ENCODE measurements around the gene MAPK8. TPM values are rescaled to one million over a fixed set of nuclear protein-coding genes. Genes with fewer than 3 reads are reported as not detected.

MAPK8 gene
- total and polyA plus RNA-seq, 9 of the 15 experiments (the other 6 are each of a cell fraction or from before 2014, with no cell fraction given): 6.4 to 159 (median 71.0) TPM

DNA sequence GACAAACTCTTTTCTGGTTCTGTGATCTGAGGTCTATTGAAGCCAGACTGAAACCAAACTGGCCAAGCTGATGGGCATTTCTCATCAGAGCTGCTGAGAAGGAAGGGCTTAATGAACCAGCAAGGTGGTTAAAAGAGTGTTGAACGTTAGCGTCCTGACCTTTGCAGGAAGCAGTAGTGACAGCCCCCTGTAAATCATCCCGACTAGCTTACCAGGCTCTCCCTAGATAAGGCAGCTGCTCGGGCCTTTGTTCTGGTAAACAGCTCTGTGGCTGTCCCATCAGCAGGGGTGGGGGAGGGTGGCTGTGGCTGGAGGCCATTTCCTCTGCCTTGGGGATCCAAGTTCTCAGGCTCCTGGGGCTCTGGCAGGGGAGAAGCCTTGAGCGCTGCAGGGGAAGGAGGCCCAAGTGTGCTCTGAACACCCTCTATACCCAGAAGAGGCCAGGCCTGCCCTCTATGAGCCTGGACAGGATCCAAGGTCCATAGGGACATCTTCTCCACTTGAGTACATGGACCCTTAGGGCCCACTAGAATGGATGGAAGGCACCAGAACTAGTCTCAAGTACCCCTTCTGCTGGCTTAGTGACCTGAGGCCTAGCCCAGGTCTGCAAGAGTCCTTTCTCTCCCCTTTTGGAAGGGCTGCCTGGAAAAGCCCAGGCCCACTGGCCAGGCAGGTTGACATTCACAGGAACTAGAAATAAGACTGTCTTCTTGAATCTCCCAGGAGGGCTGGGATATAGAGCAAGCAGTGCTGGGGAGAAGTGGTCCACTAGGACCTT lies 163.8 kb downstream of the MAPK8 start (continued):
- 0 out of 4 replicates have a peak, but pooled peaks of 1 of the 2 experiments have one; percentile 47 for TF ChIP-seq UBTF (IDR thresholded peaks at IDR 0.05; ENCODE audit: borderline replicate concordance in 1 of 2, low read depth in 2 of 2, low read length in 2 of 2)
- TF ChIP-seq, protein P1, sequence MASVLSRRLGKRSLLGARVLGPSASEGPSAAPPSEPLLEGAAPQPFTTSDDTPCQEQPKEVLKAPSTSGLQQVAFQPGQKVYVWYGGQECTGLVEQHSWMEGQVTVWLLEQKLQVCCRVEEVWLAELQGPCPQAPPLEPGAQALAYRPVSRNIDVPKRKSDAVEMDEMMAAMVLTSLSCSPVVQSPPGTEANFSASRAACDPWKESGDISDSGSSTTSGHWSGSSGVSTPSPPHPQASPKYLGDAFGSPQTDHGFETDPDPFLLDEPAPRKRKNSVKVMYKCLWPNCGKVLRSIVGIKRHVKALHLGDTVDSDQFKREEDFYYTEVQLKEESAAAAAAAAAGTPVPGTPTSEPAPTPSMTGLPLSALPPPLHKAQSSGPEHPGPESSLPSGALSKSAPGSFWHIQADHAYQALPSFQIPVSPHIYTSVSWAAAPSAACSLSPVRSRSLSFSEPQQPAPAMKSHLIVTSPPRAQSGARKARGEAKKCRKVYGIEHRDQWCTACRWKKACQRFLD (CRISPR knock-in tag; IDR thresholded peaks at IDR 0.05): peak; percentile 98
- 0 out of 2 replicates have a peak, but pooled peaks have one; percentile 13 for TF ChIP-seq ZNF133 (CRISPR knock-in tag; IDR thresholded peaks at IDR 0.05)
- peak; percentile 65; the same call in 1 of the 2 replicates for TF ChIP-seq ATF7 (IDR thresholded peaks at IDR 0.05)
- TF ChIP-seq ZNF354B (CRISPR knock-in tag; IDR thresholded peaks at IDR 0.05): peak; percentile 50
- TF ChIP-seq, protein P2, sequence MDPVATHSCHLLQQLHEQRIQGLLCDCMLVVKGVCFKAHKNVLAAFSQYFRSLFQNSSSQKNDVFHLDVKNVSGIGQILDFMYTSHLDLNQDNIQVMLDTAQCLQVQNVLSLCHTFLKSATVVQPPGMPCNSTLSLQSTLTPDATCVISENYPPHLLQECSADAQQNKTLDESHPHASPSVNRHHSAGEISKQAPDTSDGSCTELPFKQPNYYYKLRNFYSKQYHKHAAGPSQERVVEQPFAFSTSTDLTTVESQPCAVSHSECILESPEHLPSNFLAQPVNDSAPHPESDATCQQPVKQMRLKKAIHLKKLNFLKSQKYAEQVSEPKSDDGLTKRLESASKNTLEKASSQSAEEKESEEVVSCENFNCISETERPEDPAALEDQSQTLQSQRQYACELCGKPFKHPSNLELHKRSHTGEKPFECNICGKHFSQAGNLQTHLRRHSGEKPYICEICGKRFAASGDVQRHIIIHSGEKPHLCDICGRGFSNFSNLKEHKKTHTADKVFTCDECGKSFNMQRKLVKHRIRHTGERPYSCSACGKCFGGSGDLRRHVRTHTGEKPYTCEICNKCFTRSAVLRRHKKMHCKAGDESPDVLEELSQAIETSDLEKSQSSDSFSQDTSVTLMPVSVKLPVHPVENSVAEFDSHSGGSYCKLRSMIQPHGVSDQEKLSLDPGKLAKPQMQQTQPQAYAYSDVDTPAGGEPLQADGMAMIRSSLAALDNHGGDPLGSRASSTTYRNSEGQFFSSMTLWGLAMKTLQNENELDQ (CRISPR knock-in tag; IDR thresholded peaks at IDR 0.05; ENCODE audit: borderline replicate concordance): peak; percentile 34; the same call in 1 of the 2 replicates
- TF ChIP-seq FUS (optimal IDR thresholded peaks at IDR 0.05; ENCODE audit: low read depth, low read length): no peak
- TF ChIP-seq FOXK1 (CRISPR knock-in tag; IDR thresholded peaks at IDR 0.05; ENCODE audit: borderline replicate concordance): peak; percentile 96
- TF ChIP-seq SREBF1 (IDR thresholded peaks at IDR 0.05; ENCODE audit: borderline replicate concordance, low read depth, low read length): no peak
- TF ChIP-seq ZKSCAN1 (IDR thresholded peaks at IDR 0.05; ENCODE audit: low read depth, low read length): peak; percentile 90
- TF ChIP-seq EWSR1 (IDR thresholded peaks at IDR 0.05; ENCODE audit: borderline replicate concordance, low read depth, partially characterized antibody): no peak
- peak; percentile 30 for TF ChIP-seq EGR1 (conservative IDR thresholded peaks at IDR 0.05)
- TF ChIP-seq CREM (IDR thresholded peaks at IDR 0.05; ENCODE audit: low read depth): peak; percentile 85
- peak; percentile 92 for TF ChIP-seq PML (IDR thresholded peaks at IDR 0.05; ENCODE audit: low read length)
- no peak for TF ChIP-seq MCM2 (IDR thresholded peaks at IDR 0.05; ENCODE audit: low read depth)
- no peak for TF ChIP-seq SIX5 (IDR thresholded peaks at IDR 0.05; ENCODE audit: borderline replicate concordance in 1 of 2, insufficient read depth in 1 of 2, low read depth in 1 of 2, low read length in 2 of 2)
- peak; percentile 78 for TF ChIP-seq ESRRA (IDR thresholded peaks at IDR 0.05; ENCODE audit: borderline replicate concordance, low read depth)
- TF ChIP-seq, protein P3, sequence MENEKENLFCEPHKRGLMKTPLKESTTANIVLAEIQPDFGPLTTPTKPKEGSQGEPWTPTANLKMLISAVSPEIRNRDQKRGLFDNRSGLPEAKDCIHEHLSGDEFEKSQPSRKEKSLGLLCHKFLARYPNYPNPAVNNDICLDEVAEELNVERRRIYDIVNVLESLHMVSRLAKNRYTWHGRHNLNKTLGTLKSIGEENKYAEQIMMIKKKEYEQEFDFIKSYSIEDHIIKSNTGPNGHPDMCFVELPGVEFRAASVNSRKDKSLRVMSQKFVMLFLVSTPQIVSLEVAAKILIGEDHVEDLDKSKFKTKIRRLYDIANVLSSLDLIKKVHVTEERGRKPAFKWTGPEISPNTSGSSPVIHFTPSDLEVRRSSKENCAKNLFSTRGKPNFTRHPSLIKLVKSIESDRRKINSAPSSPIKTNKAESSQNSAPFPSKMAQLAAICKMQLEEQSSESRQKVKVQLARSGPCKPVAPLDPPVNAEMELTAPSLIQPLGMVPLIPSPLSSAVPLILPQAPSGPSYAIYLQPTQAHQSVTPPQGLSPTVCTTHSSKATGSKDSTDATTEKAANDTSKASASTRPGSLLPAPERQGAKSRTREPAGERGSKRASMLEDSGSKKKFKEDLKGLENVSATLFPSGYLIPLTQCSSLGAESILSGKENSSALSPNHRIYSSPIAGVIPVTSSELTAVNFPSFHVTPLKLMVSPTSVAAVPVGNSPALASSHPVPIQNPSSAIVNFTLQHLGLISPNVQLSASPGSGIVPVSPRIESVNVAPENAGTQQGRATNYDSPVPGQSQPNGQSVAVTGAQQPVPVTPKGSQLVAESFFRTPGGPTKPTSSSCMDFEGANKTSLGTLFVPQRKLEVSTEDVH (IDR thresholded peaks at IDR 0.05; ENCODE audit: low read depth, partially characterized antibody): peak; percentile 42
- peak; percentile 88 for TF ChIP-seq DACH1 (IDR thresholded peaks at IDR 0.05; ENCODE audit: partially characterized antibody)

Data from K562 (cell line).